HG03354 (cell line): Measurements from ENCODE around the gene WRAP73.

Experiments
- ATAC-seq: cut with Tn5 transposase; IDR thresholded peaks from one replicate; pipeline ENCODE4 v1.9.1; 2021; ENCODE audit warnings: mild to moderate bottlenecking; ENCODE audit not compliant: unreplicated experiment, poor library complexity, severe bottlenecking

The WRAP73 gene

GRCh38 chr1:3651930-3652547, 2.1 kb upstream of the WRAP73 start, which contains the start of gene TP73:
TP73 (plus strand) TSS chr1:3652516; CDS start chr1:3682366, 29,850 bp downstream.
- no peak for ATAC-seq

GRCh38 chr1:3651026-3651929, 1.4 kb upstream of the WRAP73 start:
- no peak for ATAC-seq

- no peak for ATAC-seq
Measured at GRCh38 chr1:3650248-3651025, 534 bp upstream of the WRAP73 start.

GRCh38 chr1:3646596-3646995, 3.3 kb downstream of the WRAP73 start:
- no peak for ATAC-seq

- ATAC-seq, result no peak
Measured at GRCh38 chr1:3645666-3646355, 4.1 kb downstream of the WRAP73 start.

- no peak for ATAC-seq
Measured at GRCh38 chr1:3645247-3645646, 4.7 kb downstream of the WRAP73 start.

GRCh38 chr1:3644273-3644672, 5.6 kb downstream of the WRAP73 start:
- ATAC-seq, result no peak

GRCh38 chr1:3642919-3643675, 6.8 kb downstream of the WRAP73 start:
- ATAC-seq, result no peak

- no peak for ATAC-seq
Measured at GRCh38 chr1:3641816-3642215, 8.1 kb downstream of the WRAP73 start.

- no peak for ATAC-seq
Measured at GRCh38 chr1:3641046-3641760, 8.7 kb downstream of the WRAP73 start.

GRCh38 chr1:3640121-3640837, 9.6 kb downstream of the WRAP73 start:
- no peak for ATAC-seq

GRCh38 chr1:3639397-3639911, 10.4 kb downstream of the WRAP73 start:
- ATAC-seq, result no peak

- ATAC-seq, result no peak
Measured at GRCh38 chr1:3638676-3639075, 11.2 kb downstream of the WRAP73 start.

- ATAC-seq, result no peak
Measured at GRCh38 chr1:3638027-3638426, 11.9 kb downstream of the WRAP73 start.

GRCh38 chr1:3636531-3636930, 13.4 kb downstream of the WRAP73 start:
- ATAC-seq, result no peak

GRCh38 chr1:3636080-3636479, 13.8 kb downstream of the WRAP73 start:
- no peak for ATAC-seq

GRCh38 chr1:3634059-3634800, 15.7 kb downstream of the WRAP73 start:
- ATAC-seq, result no peak
